ENCODE data around the gene C2orf76. TPM values are rescaled to one million over a fixed set of nuclear protein-coding genes. Genes with fewer than 3 reads are reported as not detected.

C2orf76 gene
- 10.2 and 11.7 TPM in 2 replicates for polyA plus RNA-seq (2013)

- WGBS (ENCODE audit: extremely low coverage, insufficient coverage, insufficient read length) = no CpG with 5 or more reads among the region's 65 CpGs
These were observed at the start of gene C2orf76, which contains the start of gene DBI for GRCh38 chr2:119366649-119367471. TSS of gene C2orf76 (minus strand) at chr2:119366834. CDS start at chr2:119339959, 26,875 bp downstream. TSS of gene DBI (plus strand) at chr2:119366977. CDS start at chr2:119367052, 75 bp downstream.

GRCh38 chr2:119415630-119416029 is 49.0 kb upstream of the C2orf76 start:
- Histone ChIP-seq H3K4me3 (ENCODE audit: low read depth, low read length) (no peak overlapping the region), H2BK120ac (ENCODE audit: insufficient read depth, low read length, poor library complexity) (peak overlapping the region; percentile 29), H3K9ac (ENCODE audit: low read length) (no peak overlapping the region), H3K4me1 (ENCODE audit: control insufficient read depth in 1 of 2, insufficient read depth in 2 of 2, low read length in 2 of 2) (no peaks in the 10 kb centered on the region), H3K36me3 (ENCODE audit: control insufficient read depth in 1 of 2, insufficient read depth in 2 of 2, low read length in 2 of 2) (no peaks in the 10 kb centered on the region), H2BK5ac (ENCODE audit: low read depth, low read length, poor library complexity) (no peak overlapping the region), H3K18ac (ENCODE audit: low read length) (no peak overlapping the region), H3K9me3 (ENCODE audit: insufficient read depth, low read depth, low read length) (no peaks in the 10 kb centered on the region), H3K14ac (ENCODE audit: low read length) (no peak overlapping the region), H3K79me1 (ENCODE audit: low read length) (no peaks in the 10 kb centered on the region), H3K4ac (ENCODE audit: low read depth, low read length) (no peak overlapping the region), H3K27me3 (ENCODE audit: insufficient read depth, low read length) (no peaks in the 10 kb centered on the region), H3K4me2 (ENCODE audit: low read length) (no peak overlapping the region), H3K27ac (ENCODE audit: low read depth, low read length) (no peak overlapping the region), H3K23ac (ENCODE audit: low read length) (no peak overlapping the region), H4K8ac (ENCODE audit: low read depth, low read length) (no peak overlapping the region), H4K12ac (ENCODE audit: low read depth, low read length) (no peak overlapping the region), H2AFZ (ENCODE audit: insufficient read depth, low read length, poor library complexity) (no peak overlapping the region), H4K91ac (ENCODE audit: low read depth, low read length) (no peak overlapping the region), H3K79me2 (ENCODE audit: control insufficient read depth, insufficient read depth, low read length, poor library complexity) (no peaks in the 10 kb centered on the region), H2BK12ac (ENCODE audit: low read length) (no peak overlapping the region), H2AK5ac (ENCODE audit: low read length) (no peak overlapping the region)
- WGBS (ENCODE audit: extremely low coverage, insufficient coverage, insufficient read length) = no CpG with 5 or more reads among the region's 1 CpG
- DNase-seq = no peak

More at GRCh38 chr2:119366649-119367471, at the start of gene C2orf76, which contains the start of gene DBI:
- Histone ChIP-seq H3K4me1 (ENCODE audit: control insufficient read depth in 1 of 2, insufficient read depth in 2 of 2, low read length in 2 of 2) (peaks cover 8 to 16% of the 10 kb centered on the region in 2 experiments), H2AK5ac (ENCODE audit: low read length) (peak within 1 kb of the TSS; percentile 46), H4K91ac (ENCODE audit: low read depth, low read length) (peak within 1 kb of the TSS; percentile 85), H2BK120ac (ENCODE audit: insufficient read depth, low read length, poor library complexity) (peak within 1 kb of the TSS; percentile 69), H3K23ac (ENCODE audit: low read length) (no peak within 1 kb of the TSS), H2BK5ac (ENCODE audit: low read depth, low read length, poor library complexity) (peak within 1 kb of the TSS; percentile 59), H3K4me3 (ENCODE audit: low read depth, low read length) (peak within 1 kb of the TSS; percentile 82), H3K27ac (ENCODE audit: low read depth, low read length) (peak within 1 kb of the TSS; percentile 76), H3K4me2 (ENCODE audit: low read length) (peak within 1 kb of the TSS; percentile 82), H2AFZ (ENCODE audit: insufficient read depth, low read length, poor library complexity) (peak within 1 kb of the TSS; percentile 87), H3K4ac (ENCODE audit: low read depth, low read length) (peak within 1 kb of the TSS; percentile 91), H3K79me2 (ENCODE audit: control insufficient read depth, insufficient read depth, low read length, poor library complexity) (peaks cover 15% of the 10 kb centered on the region), H3K18ac (ENCODE audit: low read length) (peak within 1 kb of the TSS; percentile 77), H3K9ac (ENCODE audit: low read length) (peak within 1 kb of the TSS; percentile 84), H4K12ac (ENCODE audit: low read depth, low read length) (peak within 1 kb of the TSS; percentile 79), H3K9me3 (ENCODE audit: insufficient read depth, low read depth, low read length) (no peaks in the 10 kb centered on the region), H2BK12ac (ENCODE audit: low read length) (peak within 1 kb of the TSS; percentile 47), H3K14ac (ENCODE audit: low read length) (peak within 1 kb of the TSS; percentile 78), H3K79me1 (ENCODE audit: low read length) (peaks cover 16% of the 10 kb centered on the region), H4K8ac (ENCODE audit: low read depth, low read length) (peak within 1 kb of the TSS; percentile 84), H3K27me3 (ENCODE audit: insufficient read depth, low read length) (no peaks in the 10 kb centered on the region), H3K36me3 (ENCODE audit: control insufficient read depth in 1 of 2, insufficient read depth in 2 of 2, low read length in 2 of 2) (peaks cover 17 to 28% of the 10 kb centered on the region in 2 experiments)
- DNase-seq = peak; percentile 96 to 97

GRCh38 chr2:119414894-119415293 is 48.3 kb upstream of the C2orf76 start:
- no peaks in the 10 kb centered on the region for H3K79me2 ChIP-seq (ENCODE audit: control insufficient read depth, insufficient read depth, low read length, poor library complexity)
- H2BK12ac ChIP-seq (ENCODE audit: low read length) = no peak overlapping the region
- H3K18ac ChIP-seq (ENCODE audit: low read length) = no peak overlapping the region
- no peaks in the 10 kb centered on the region for H3K79me1 ChIP-seq (ENCODE audit: low read length)
- no peak overlapping the region for H3K23ac ChIP-seq (ENCODE audit: low read length)
- no peak overlapping the region for H3K14ac ChIP-seq (ENCODE audit: low read length)
- no peaks in the 10 kb centered on the region for H3K27me3 ChIP-seq (ENCODE audit: insufficient read depth, low read length)
- no peaks in the 10 kb centered on the region for H3K9me3 ChIP-seq (ENCODE audit: insufficient read depth, low read depth, low read length)
- H2AFZ ChIP-seq (ENCODE audit: insufficient read depth, low read length, poor library complexity) = no peak overlapping the region
- no peak overlapping the region for H3K9ac ChIP-seq (ENCODE audit: low read length)
- H3K4me3 ChIP-seq (ENCODE audit: low read depth, low read length) = no peak overlapping the region
- H2BK5ac ChIP-seq (ENCODE audit: low read depth, low read length, poor library complexity) = no peak overlapping the region
- no peaks in the 10 kb centered on the region for H3K36me3 ChIP-seq (ENCODE audit: control insufficient read depth in 1 of 2, insufficient read depth in 2 of 2, low read length in 2 of 2)
- H4K8ac ChIP-seq (ENCODE audit: low read depth, low read length) = no peak overlapping the region
- no peak overlapping the region for H4K12ac ChIP-seq (ENCODE audit: low read depth, low read length)
- no CpG with 5 or more reads among the region's 3 CpGs for WGBS (ENCODE audit: extremely low coverage, insufficient coverage, insufficient read length)
- H2AK5ac ChIP-seq (ENCODE audit: low read length) = no peak overlapping the region
- no peak overlapping the region for H4K91ac ChIP-seq (ENCODE audit: low read depth, low read length)
- no peak overlapping the region for H3K4ac ChIP-seq (ENCODE audit: low read depth, low read length)
- no peaks in the 10 kb centered on the region for H3K4me1 ChIP-seq (ENCODE audit: control insufficient read depth in 1 of 2, insufficient read depth in 2 of 2, low read length in 2 of 2)
- H3K27ac ChIP-seq (ENCODE audit: low read depth, low read length) = no peak overlapping the region
- no peak for DNase-seq
- no peak overlapping the region for H3K4me2 ChIP-seq (ENCODE audit: low read length)
- H2BK120ac ChIP-seq (ENCODE audit: insufficient read depth, low read length, poor library complexity) = no peak overlapping the region

- H2BK120ac ChIP-seq (ENCODE audit: insufficient read depth, low read length, poor library complexity) = no peak overlapping the region
- no CpG with 5 or more reads among the region's 4 CpGs for WGBS (ENCODE audit: extremely low coverage, insufficient coverage, insufficient read length)
- no peaks in the 10 kb centered on the region for H3K79me2 ChIP-seq (ENCODE audit: control insufficient read depth, insufficient read depth, low read length, poor library complexity)
- no peak overlapping the region for H4K91ac ChIP-seq (ENCODE audit: low read depth, low read length)
- H3K9me3 ChIP-seq (ENCODE audit: insufficient read depth, low read depth, low read length) = no peaks in the 10 kb centered on the region
- no peak overlapping the region for H2AK5ac ChIP-seq (ENCODE audit: low read length)
- no peak overlapping the region for H4K8ac ChIP-seq (ENCODE audit: low read depth, low read length)
- H2BK5ac ChIP-seq (ENCODE audit: low read depth, low read length, poor library complexity) = no peak overlapping the region
- H4K12ac ChIP-seq (ENCODE audit: low read depth, low read length) = no peak overlapping the region
- no peak for DNase-seq
- H3K14ac ChIP-seq (ENCODE audit: low read length) = no peak overlapping the region
- no peak overlapping the region for H3K4ac ChIP-seq (ENCODE audit: low read depth, low read length)
- H3K27ac ChIP-seq (ENCODE audit: low read depth, low read length) = no peak overlapping the region
- H3K4me2 ChIP-seq (ENCODE audit: low read length) = no peak overlapping the region
- no peak overlapping the region for H3K18ac ChIP-seq (ENCODE audit: low read length)
- no peak overlapping the region for H2AFZ ChIP-seq (ENCODE audit: insufficient read depth, low read length, poor library complexity)
- no peaks in the 10 kb centered on the region for H3K36me3 ChIP-seq (ENCODE audit: control insufficient read depth in 1 of 2, insufficient read depth in 2 of 2, low read length in 2 of 2)
- no peaks in the 10 kb centered on the region for H3K79me1 ChIP-seq (ENCODE audit: low read length)
- no peak overlapping the region for H2BK12ac ChIP-seq (ENCODE audit: low read length)
- H3K4me1 ChIP-seq (ENCODE audit: control insufficient read depth in 1 of 2, insufficient read depth in 2 of 2, low read length in 2 of 2) = no peaks in the 10 kb centered on the region
- H3K4me3 ChIP-seq (ENCODE audit: low read depth, low read length) = no peak overlapping the region
- no peaks in the 10 kb centered on the region for H3K27me3 ChIP-seq (ENCODE audit: insufficient read depth, low read length)
- no peak overlapping the region for H3K23ac ChIP-seq (ENCODE audit: low read length)
- H3K9ac ChIP-seq (ENCODE audit: low read length) = no peak overlapping the region
These were observed 42.9 kb upstream of the C2orf76 start for GRCh38 chr2:119409506-119409905.
